HEK293T (cell line): Measurements from ENCODE around the gene NAA10.

Experiments
- CTCF ChIA-PET: fragments of 350-600 bp; formaldehyde crosslinking; extraction: SDS; loops from one replicate; lab custom pipeline; 2021; ENCODE audit warnings: antibody characterized with exemption, inconsistent platforms; lab: Yijun Ruan, JAX
- POLR2A ChIA-PET: fragments of 350-600 bp; formaldehyde crosslinking; extraction: SDS; loops from one replicate; lab custom pipeline; 2020; ENCODE audit warnings: antibody characterized with exemption, inconsistent platforms; lab: Yijun Ruan, JAX
- DNase-seq: peaks from one replicate; pipeline ENCODE4 v3.0.0; 2012; ENCODE audit warnings: mixed read lengths; ENCODE audit errors: extremely low spot score
- ARNT ChIP-seq: fragments of 450-650 bp; IDR thresholded peaks from 2 replicates; pipeline ENCODE4 v1.6.1; 2017; ENCODE audit warnings: mild to moderate bottlenecking
- BHLHE40 ChIP-seq: fragments of 450-650 bp; IDR thresholded peaks from 2 replicates; pipeline ENCODE4 v1.6.1; 2016; ENCODE audit warnings: mild to moderate bottlenecking, moderate library complexity, borderline replicate concordance
- CTBP1 ChIP-seq: fragments of 450-650 bp; IDR thresholded peaks from 2 replicates; pipeline ENCODE4 v1.6.1; 2016; ENCODE audit warnings: borderline replicate concordance
- ELF4 ChIP-seq: fragments of 450-650 bp; IDR thresholded peaks from 2 replicates; pipeline ENCODE4 v1.6.1; 2017; ENCODE audit warnings: antibody characterized with exemption
- FOXA1 ChIP-seq: fragments of 450-650 bp; IDR thresholded peaks from 2 replicates; pipeline ENCODE4 v1.6.1; 2016; ENCODE audit warnings: mild to moderate bottlenecking
- FOXK2 ChIP-seq: fragments of 450-650 bp; IDR thresholded peaks from 2 replicates; pipeline ENCODE4 v1.6.1; 2016; ENCODE audit warnings: mild to moderate bottlenecking
- FOXM1 ChIP-seq: fragments of 450-650 bp; IDR thresholded peaks from 2 replicates; pipeline ENCODE4 v1.6.1; 2017; ENCODE audit warnings: mild to moderate bottlenecking, borderline replicate concordance
- HDGF ChIP-seq: fragments of 450-650 bp; IDR thresholded peaks from 2 replicates; pipeline ENCODE4 v1.6.1; 2017; ENCODE audit warnings: antibody characterized with exemption, borderline replicate concordance
- L3MBTL2 ChIP-seq: fragments of 450-650 bp; conservative IDR thresholded peaks from 2 replicates; pipeline ENCODE4 v1.6.1; 2016; ENCODE audit warnings: mild to moderate bottlenecking
- LEF1 ChIP-seq: fragments of 450-650 bp; IDR thresholded peaks from 2 replicates; pipeline ENCODE4 v1.6.1; 2017; ENCODE audit warnings: mild to moderate bottlenecking, borderline replicate concordance
- NFRKB ChIP-seq: fragments of 450-650 bp; IDR thresholded peaks from 2 replicates; pipeline ENCODE4 v1.6.1; 2016; ENCODE audit warnings: mild to moderate bottlenecking, moderate library complexity
- SP1 ChIP-seq: fragments of 450-650 bp; IDR thresholded peaks from 2 replicates; pipeline ENCODE4 v1.6.1; 2017
- SUZ12 ChIP-seq: fragments of 450-650 bp; IDR thresholded peaks from 2 replicates; pipeline ENCODE4 v1.6.1; 2016; ENCODE audit warnings: mild to moderate bottlenecking
- TARDBP ChIP-seq: fragments of 450-650 bp; IDR thresholded peaks from 2 replicates; pipeline ENCODE4 v1.6.1; 2016
- ZNF384 ChIP-seq: fragments of 450-650 bp; IDR thresholded peaks from 2 replicates; pipeline ENCODE4 v1.6.1; 2016
- TF ChIP-seq, protein P1 (sequence below): fragments of 450-650 bp; IDR thresholded peaks from 2 replicates; pipeline ENCODE4 v1.6.1; 2016

The NAA10 gene

DNA sequence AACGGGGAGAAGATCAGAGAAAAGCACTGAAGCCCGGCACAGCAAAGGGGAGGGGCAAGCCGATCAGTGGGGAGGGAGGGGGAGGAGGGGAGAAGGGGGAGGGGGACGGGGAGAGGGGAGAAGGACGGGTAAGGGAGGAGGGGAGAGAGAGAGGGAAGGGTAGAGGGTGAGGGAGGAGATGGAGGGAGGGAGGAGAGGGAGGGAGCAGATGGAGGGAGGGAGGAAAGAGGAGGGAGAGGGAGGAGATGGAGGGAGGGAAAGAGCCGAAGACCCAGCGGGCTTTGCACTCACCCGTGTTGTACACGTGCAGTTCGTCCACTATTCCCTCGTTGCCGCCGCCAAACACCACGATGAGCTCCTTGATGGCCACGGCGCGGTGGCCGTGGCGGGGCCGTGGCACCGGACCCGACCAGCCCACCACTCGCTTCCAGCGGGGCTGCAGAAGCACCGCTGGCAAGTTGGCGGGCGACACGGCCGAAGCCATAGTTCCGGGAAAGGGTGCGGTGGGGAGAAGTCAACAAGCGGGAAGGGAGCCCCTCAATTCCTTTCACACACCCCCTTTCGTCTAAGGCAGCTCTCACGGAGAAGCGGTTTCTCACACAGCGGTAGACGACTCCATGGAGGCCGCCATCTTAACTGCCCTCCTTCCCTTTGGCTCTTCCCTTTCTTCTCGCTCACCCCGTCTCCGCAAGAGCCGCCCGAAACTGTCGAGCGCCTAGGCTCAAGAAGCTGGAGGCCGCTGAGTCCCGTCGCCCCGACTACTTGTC lies 35.7 kb upstream of the NAA10 start:
- no peak for TF ChIP-seq FOXK2
- no peak for TF ChIP-seq CTBP1
- TF ChIP-seq L3MBTL2: peak; percentile 93
- CTCF ChIA-PET: interaction anchor here (1.1 to 6.2 kb wide), 3 partner anchors 23 to 302 kb away, joined by 3 to 36 read pairs (median 5); no protein-coding TSS in a partner anchor
- peak; percentile 69 for DNase-seq

DNA sequence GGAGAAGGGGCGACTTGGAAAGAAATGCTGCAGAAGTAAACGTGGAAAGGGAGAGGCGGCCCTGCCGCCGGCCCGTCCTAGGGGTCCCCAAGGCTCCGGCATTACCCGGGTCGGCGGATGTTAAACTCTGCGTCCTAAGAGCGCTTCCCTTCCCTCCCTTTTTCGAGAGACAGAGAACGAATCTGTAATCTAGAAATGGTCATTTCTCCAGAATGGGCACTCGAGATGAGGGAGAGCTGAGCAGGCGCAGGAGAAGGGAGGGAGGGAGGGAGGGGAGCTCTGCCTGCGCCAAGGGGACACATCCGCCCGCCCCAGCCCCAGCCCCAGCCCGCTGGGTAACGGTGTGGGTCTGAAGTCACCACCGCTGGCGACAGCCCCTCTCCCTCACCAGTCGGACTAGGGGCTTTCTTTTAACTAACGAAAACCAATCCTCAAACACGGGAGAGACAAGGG lies 35.1 kb upstream of the NAA10 start:
- ChIA-PET CTCF (interaction anchor here (1.1 to 6.2 kb wide), 3 partner anchors 23 to 302 kb away, joined by 3 to 36 read pairs (median 5); no protein-coding TSS in a partner anchor), POLR2A (interaction anchor here (1.0 to 2.4 kb wide), 10 partner anchors 12 to 577 kb away, joined by 3 to 13 read pairs (median 5); partner anchors contain the start of genes IKBKG, IRAK1, NAA10 and RENBP)
- DNase-seq: no peak
- TF ChIP-seq ARNT (peak; percentile 42; the same call in 1 of the 2 replicates), TARDBP (no peak)

More for the DNA sequence above, 35.7 kb upstream of the NAA10 start:
- POLR2A ChIA-PET: interaction anchor here (0.5 to 3.3 kb wide), 21 partner anchors 9 to 577 kb away, joined by 3 to 15 read pairs (median 3); partner anchors contain the start of genes IKBKG, IRAK1, MECP2 and NAA10

DNA sequence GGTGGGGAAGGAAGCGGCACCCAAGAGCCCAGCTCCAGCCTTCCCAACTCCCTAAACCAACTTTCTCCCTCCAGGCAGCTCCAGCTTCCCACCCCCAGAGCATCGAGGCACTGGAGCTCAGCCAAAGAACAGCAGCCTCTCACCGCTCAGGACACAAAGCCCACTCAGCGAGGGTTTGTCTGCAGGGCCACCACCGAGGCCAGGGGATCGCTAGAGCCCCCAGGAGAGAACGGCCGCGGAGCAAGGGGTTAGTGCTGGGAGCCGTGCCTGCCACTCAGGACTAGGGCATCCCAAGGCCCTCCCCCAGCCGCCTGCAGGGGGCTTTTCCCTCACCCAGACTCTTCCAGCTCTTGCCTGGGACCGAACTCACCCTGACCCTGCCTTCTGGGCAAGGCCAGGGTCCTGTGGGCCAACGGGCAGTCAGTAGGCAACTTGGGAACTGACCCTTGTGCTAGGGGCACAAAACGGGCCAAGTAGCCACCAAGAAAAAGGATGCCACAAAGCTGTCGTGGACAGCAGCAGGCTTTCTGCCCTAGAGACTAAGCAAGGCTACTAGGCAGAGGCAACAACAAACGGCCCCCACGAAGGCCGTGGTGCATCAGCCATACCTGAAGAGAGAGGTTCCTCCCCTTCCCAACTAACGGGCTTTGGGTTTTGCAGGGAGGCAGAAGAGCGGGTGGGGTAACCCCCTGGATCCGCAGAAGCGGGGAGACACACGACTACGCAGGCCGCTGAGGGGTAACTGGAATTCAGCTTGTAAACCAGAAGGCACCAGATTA lies 34.5 kb upstream of the NAA10 start:
- DNase-seq: no peak
- POLR2A ChIA-PET: interaction anchor here (1.0 to 2.4 kb wide), 5 partner anchors 24 to 578 kb away, joined by 3 to 13 read pairs (median 3); partner anchors contain the start of genes IKBKG, IRAK1 and RENBP
- TF ChIP-seq, protein P1, sequence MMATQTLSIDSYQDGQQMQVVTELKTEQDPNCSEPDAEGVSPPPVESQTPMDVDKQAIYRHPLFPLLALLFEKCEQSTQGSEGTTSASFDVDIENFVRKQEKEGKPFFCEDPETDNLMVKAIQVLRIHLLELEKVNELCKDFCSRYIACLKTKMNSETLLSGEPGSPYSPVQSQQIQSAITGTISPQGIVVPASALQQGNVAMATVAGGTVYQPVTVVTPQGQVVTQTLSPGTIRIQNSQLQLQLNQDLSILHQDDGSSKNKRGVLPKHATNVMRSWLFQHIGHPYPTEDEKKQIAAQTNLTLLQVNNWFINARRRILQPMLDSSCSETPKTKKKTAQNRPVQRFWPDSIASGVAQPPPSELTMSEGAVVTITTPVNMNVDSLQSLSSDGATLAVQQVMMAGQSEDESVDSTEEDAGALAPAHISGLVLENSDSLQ: peak; percentile 89
- TF ChIP-seq ELF4: no peak
- CTCF ChIA-PET: interaction anchor here (0.9 to 6.2 kb wide), 5 partner anchors 17 to 301 kb away, joined by 3 to 36 read pairs (median 5); partner anchors contain the start of gene PLXNB3

DNA sequence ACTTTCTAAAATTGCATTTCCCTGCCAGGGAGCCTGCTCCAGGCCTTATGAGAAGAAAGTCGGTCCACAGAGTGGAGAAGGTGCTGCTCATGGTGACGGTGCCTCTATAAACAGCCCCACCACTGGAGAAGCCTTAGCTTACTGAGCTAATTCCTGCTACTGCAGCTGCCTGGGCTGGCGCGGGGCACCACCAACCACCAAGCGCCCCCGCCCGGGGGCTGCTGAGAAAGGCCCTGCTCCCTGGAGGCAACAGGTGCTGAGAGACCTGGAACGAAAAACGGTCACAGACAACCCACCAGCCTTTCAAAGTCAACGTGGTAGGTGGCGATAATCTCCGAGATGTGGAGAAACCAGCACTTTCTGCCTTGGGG lies 33.9 kb upstream of the NAA10 start:
- ChIA-PET POLR2A (interaction anchor here (1.3 kb wide), 1 partner anchor 24 kb away, joined by 5 read pairs; the partner anchor contains the start of gene RENBP), CTCF (interaction anchor here (0.6 to 6.2 kb wide), 5 partner anchors 16 to 213 kb away, joined by 3 to 36 read pairs (median 5); partner anchors contain the start of gene PLXNB3)
- DNase-seq: peak; percentile 30
- TF ChIP-seq LEF1: no peak
- no peak for TF ChIP-seq ZNF384
- TF ChIP-seq TARDBP: no peak
- TF ChIP-seq HDGF: no peak
- TF ChIP-seq ARNT: no peak
- no peak for TF ChIP-seq SUZ12
- no peak for TF ChIP-seq L3MBTL2
- TF ChIP-seq FOXK2: no peak

DNA sequence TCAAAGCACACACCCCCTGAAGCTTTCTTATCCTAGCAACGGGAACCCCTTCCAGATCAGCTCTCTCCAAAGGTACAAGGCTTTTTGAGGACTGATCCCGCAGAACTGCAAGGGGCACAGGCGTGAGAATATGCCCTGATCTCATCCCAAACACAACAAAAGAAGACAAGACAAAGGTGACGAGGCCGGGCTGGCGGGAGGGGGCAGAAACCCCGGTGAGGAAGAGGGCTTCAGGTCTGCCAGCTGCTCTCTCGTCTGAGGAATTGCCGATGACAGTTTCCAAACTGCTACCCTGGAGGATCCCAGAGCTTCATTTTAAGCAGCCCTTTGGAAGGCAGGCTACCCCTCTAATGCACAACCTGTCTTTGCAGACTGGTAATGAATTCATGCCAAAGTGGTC lies 33.4 kb upstream of the NAA10 start:
- no peak for DNase-seq
- POLR2A ChIA-PET: interaction anchor here (1.0 kb wide), 1 partner anchor 41 kb away, joined by 3 read pairs; no protein-coding TSS in a partner anchor
- TF ChIP-seq FOXM1: no peak
- TF ChIP-seq FOXA1: no peak
- TF ChIP-seq TARDBP: no peak
- TF ChIP-seq, protein P1: no peak
- TF ChIP-seq BHLHE40: no peak
- no peak for TF ChIP-seq ELF4
- TF ChIP-seq SP1: no peak
- no peak for TF ChIP-seq ZNF384
- CTCF ChIA-PET: interaction anchor here (0.6 to 6.2 kb wide), 4 partner anchors 16 to 212 kb away, joined by 4 to 36 read pairs (median 8); partner anchors contain the start of gene RENBP

DNA sequence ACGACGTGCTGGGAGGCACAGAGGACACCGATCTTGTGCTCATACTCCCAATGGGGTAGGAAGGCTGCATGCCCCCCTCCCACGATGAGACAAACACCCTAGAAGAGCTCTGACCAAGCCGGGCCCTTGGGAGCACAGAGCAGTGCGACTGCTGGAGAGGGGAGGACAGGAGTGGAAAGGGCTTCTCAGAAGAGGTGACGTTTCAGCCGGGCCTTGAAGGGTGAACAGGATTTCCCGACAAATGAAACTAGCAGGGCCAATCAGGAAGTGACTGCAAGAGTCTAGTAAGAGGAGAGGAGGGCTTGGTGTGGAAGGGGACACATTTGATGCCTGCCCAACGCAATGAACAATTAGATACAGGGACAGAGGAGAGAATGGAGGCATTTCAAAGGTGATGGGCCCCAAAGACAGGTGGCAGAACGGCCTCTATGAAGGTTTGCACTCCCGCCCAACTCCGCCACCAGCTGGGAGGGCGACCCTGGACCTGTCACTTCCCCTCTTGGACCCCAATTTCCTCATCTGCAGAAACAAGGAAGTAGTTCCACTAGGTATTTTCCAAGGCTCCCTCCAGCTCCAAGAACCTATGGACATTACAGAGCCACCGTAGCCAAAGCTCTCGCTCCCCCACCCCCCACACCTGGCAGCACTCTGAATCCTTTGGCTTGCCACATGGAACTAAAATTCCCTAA lies 32.8 kb upstream of the NAA10 start:
- TF ChIP-seq, protein P1: no peak
- TF ChIP-seq ELF4 (no peak), BHLHE40 (no peak), SUZ12 (no peak), HDGF (no peak), TARDBP (no peak), ZNF384 (no peak), NFRKB (no peak), LEF1 (no peak), FOXA1 (no peak), FOXK2 (no peak), CTBP1 (no peak), FOXM1 (no peak), ARNT (no peak), SP1 (no peak), L3MBTL2 (no peak)
- no peak for DNase-seq
- CTCF ChIA-PET: interaction anchor here (1.8 to 6.2 kb wide), 3 partner anchors 15 to 22 kb away, joined by 7 to 36 read pairs (median 8); partner anchors contain the start of gene RENBP
- POLR2A ChIA-PET: interaction anchor here (1.0 to 1.1 kb wide), 2 partner anchors 39 to 40 kb away, joined by 3 read pairs; no protein-coding TSS in a partner anchor
